Measurements from ENCODE around the gene COL4A1. TPM values are rescaled to one million over a fixed set of nuclear protein-coding genes. Genes with fewer than 3 reads are reported as not detected.

COL4A1 gene
- polyA plus RNA-seq, 1 donor (not counting 4 experiments of a cell fraction or from before 2014, with no cell fraction given), result 22.3 TPM

DNA sequence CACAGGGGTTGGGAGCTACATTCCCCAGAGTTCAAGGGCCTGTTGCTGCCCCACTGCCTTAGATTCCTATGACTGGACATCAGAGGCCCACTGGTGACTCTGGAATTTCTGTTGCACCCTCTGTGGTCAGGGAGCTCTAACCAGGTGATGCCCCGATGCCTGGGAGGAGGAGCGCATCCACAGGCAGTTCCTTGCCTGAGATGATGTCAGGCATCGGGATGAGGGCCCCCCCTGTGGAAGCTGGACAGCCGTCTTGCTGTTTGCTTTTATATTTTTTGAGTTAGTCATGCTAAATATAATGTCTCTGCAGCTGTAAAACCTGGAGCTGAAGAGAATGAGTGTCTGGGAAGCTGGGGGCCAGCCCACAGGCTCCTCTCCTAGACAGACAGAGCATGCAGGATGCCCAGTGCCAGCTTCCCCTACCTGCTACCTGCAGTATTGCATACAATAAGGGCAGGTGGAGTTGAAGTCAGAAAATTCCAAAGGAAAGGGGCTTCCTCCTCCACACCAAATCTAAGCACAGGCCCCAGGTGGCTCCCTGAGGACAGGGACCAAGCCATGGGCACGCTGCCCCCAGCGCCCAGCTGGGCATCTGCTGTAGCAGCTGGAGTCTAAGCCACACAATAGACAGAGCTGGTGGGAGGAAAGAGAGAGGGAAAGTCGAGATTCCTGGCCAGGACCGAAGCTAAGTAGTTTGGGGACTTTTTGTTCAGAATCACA, 16.4 kb upstream of the COL4A1 start:
- dilution Hi-C loops (cut with MboI; ENCODE audit: extremely low pct_ligation_motif_present, low sequenced_read_pairs), result no loop called here

DNA sequence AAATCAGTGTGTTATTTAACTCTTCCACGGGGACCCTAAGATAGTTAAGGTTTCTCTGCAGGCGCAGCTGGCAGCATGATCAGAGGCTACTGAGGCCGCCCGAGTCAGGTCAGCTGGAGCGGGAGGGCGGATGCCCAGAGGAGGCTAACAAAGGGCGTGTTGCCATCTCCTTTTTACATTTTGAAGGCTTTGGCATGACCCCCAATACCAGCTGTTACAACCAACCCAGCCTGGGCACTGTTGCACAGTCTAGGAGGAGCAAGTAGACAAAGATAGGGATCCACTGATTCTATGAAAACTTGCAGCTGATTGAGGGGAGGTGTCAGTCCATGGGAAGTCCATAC, 15.8 kb upstream of the COL4A1 start:
- Histone ChIP-seq H3K4me3 (ENCODE audit: control insufficient read depth in 2 of 3, extremely low read depth in 1 of 3, insufficient read depth in 2 of 3, low read depth in 1 of 3, low read length in 3 of 3) (no peak overlapping the region), H2AFZ (ENCODE audit: control insufficient read depth, low read length) (no peak overlapping the region), H3K4me2 (ENCODE audit: control insufficient read depth, extremely low read depth, insufficient read depth, low read depth, low read length) (no peak overlapping the region), H3K27ac (ENCODE audit: control insufficient read depth, insufficient read depth, low read length) (no peak overlapping the region), H3K9me3 (ENCODE audit: control insufficient read depth, low read depth, low read length) (no peaks in the 10 kb centered on the region), H3K79me2 (ENCODE audit: control insufficient read depth, insufficient read depth, low read length) (peaks cover 77% of the 10 kb centered on the region), H3K27me3 (ENCODE audit: control insufficient read depth, extremely low read depth, insufficient read depth, low read length) (no peaks in the 10 kb centered on the region), H3K4me1 (ENCODE audit: control insufficient read depth, extremely low read depth, insufficient read depth, low read length) (peaks cover 26% of the 10 kb centered on the region), H4K20me1 (ENCODE audit: control insufficient read depth, extremely low read depth, insufficient read depth, low read length) (no peaks in the 10 kb centered on the region), H3K9me1 (ENCODE audit: control insufficient read depth, extremely low read depth, insufficient read depth, low read length) (no peaks in the 10 kb centered on the region), H3K36me3 (ENCODE audit: control insufficient read depth in 2 of 2, extremely low read depth in 1 of 2, insufficient read depth in 2 of 2, low read length in 2 of 2) (peaks cover 0 to 5% of the 10 kb centered on the region in 2 experiments), H3K9ac (ENCODE audit: control insufficient read depth, extremely low read depth, insufficient read depth, low read length) (no peak overlapping the region)
- no peak for DNase-seq (ENCODE audit: low read depth, low spot score)
- no peak for TF ChIP-seq EZH2 (IDR thresholded peaks at IDR 0.05; ENCODE audit: low read length)
- TF ChIP-seq, protein P1, sequence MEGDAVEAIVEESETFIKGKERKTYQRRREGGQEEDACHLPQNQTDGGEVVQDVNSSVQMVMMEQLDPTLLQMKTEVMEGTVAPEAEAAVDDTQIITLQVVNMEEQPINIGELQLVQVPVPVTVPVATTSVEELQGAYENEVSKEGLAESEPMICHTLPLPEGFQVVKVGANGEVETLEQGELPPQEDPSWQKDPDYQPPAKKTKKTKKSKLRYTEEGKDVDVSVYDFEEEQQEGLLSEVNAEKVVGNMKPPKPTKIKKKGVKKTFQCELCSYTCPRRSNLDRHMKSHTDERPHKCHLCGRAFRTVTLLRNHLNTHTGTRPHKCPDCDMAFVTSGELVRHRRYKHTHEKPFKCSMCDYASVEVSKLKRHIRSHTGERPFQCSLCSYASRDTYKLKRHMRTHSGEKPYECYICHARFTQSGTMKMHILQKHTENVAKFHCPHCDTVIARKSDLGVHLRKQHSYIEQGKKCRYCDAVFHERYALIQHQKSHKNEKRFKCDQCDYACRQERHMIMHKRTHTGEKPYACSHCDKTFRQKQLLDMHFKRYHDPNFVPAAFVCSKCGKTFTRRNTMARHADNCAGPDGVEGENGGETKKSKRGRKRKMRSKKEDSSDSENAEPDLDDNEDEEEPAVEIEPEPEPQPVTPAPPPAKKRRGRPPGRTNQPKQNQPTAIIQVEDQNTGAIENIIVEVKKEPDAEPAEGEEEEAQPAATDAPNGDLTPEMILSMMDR (optimal IDR thresholded peaks at IDR 0.05 in 1 of 3, IDR thresholded peaks at IDR 0.05 in 1 of 3, conservative IDR thresholded peaks at IDR 0.05 in 1 of 3; ENCODE audit: extremely low read depth in 1 of 3, insufficient read depth in 2 of 3, low read length in 3 of 3), result no peak
- FAIRE-seq, result no peak
- dilution Hi-C loops (cut with MboI; ENCODE audit: extremely low pct_ligation_motif_present, low sequenced_read_pairs), result no loop called here

More for the DNA sequence above, 16.4 kb upstream of the COL4A1 start:
- Histone ChIP-seq H2AFZ (ENCODE audit: control insufficient read depth, low read length) (no peak overlapping the region), H3K79me2 (ENCODE audit: control insufficient read depth, insufficient read depth, low read length) (peaks cover 75% of the 10 kb centered on the region), H3K9ac (ENCODE audit: control insufficient read depth, extremely low read depth, insufficient read depth, low read length) (no peak overlapping the region), H3K9me1 (ENCODE audit: control insufficient read depth, extremely low read depth, insufficient read depth, low read length) (no peaks in the 10 kb centered on the region), H3K36me3 (ENCODE audit: control insufficient read depth in 2 of 2, extremely low read depth in 1 of 2, insufficient read depth in 2 of 2, low read length in 2 of 2) (peaks cover 0 to 5% of the 10 kb centered on the region in 2 experiments), H3K4me2 (ENCODE audit: control insufficient read depth, extremely low read depth, insufficient read depth, low read depth, low read length) (no peak overlapping the region), H3K9me3 (ENCODE audit: control insufficient read depth, low read depth, low read length) (no peaks in the 10 kb centered on the region), H3K4me1 (ENCODE audit: control insufficient read depth, extremely low read depth, insufficient read depth, low read length) (peaks cover 26% of the 10 kb centered on the region), H4K20me1 (ENCODE audit: control insufficient read depth, extremely low read depth, insufficient read depth, low read length) (no peaks in the 10 kb centered on the region), H3K27me3 (ENCODE audit: control insufficient read depth, extremely low read depth, insufficient read depth, low read length) (no peaks in the 10 kb centered on the region), H3K27ac (ENCODE audit: control insufficient read depth, insufficient read depth, low read length) (no peak overlapping the region), H3K4me3 (ENCODE audit: control insufficient read depth in 2 of 3, extremely low read depth in 1 of 3, insufficient read depth in 2 of 3, low read depth in 1 of 3, low read length in 3 of 3) (no peak overlapping the region)
- no peak for FAIRE-seq
- TF ChIP-seq, protein P1 (optimal IDR thresholded peaks at IDR 0.05 in 1 of 3, IDR thresholded peaks at IDR 0.05 in 1 of 3, conservative IDR thresholded peaks at IDR 0.05 in 1 of 3; ENCODE audit: extremely low read depth in 1 of 3, insufficient read depth in 2 of 3, low read length in 3 of 3), result peak in 2 of 3 experiments; percentile 25 to 38
- TF ChIP-seq EZH2 (IDR thresholded peaks at IDR 0.05; ENCODE audit: low read length), result no peak
- no peak for DNase-seq (ENCODE audit: low read depth, low spot score)

Measured in keratinocyte (primary cell).